T-helper 1 cell (primary cell): Measurements from ENCODE around the gene WAC.
A peak's percentile ranks its signal among the peaks of the same experiment; 100 is the strongest.

Source experiments
- DNase-seq, 5 donors: peaks; one replicate each; pipeline ENCODE4 v3.0.0-alpha.2; 2012 to 2020

The WAC gene

DNA sequence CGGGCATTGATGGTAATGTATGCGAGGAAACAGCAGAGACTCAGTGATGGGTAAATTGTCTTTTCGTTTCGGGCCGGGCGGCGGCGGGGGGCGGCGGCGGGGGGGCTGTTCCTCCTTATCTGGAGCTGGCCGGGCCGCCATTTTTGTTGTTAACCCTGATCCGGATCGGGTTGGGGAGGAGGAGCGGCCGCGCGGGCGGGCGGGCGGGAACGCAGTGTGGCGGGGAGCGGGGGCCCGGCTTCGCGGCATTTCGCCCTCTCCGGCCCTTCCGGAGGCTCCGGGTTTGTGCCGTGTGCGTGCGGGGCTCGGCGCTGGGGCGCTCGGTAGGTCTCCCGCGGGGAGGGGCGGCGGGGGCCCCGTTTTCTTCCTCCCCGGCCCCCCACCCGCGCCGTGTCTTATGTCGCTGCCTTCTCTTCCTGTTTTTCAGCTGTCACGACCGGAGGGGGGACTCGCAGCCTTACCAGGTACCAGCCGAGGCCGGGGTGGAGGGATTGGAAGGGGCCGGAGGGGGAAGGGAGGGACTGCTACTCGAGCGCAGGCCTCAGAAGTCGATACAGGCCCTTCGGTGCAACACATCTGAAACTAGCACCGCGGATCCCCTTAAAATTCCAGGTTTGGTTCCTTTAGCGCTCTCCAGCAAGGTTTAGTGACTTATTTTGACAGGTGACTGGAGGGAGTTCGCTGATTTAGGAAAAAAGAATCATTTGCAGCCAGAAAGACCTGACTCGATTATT is 820 bp downstream of the WAC start:
- DNase-seq, result peak; percentile 47 to 68 (median 59)

GRCh38 chr10:28535846-28536245 is 2.9 kb downstream of the WAC start:
- DNase-seq, result no peak

GRCh38 chr10:28538595-28538994 is 5.7 kb downstream of the WAC start:
- DNase-seq, result no peak

DNA sequence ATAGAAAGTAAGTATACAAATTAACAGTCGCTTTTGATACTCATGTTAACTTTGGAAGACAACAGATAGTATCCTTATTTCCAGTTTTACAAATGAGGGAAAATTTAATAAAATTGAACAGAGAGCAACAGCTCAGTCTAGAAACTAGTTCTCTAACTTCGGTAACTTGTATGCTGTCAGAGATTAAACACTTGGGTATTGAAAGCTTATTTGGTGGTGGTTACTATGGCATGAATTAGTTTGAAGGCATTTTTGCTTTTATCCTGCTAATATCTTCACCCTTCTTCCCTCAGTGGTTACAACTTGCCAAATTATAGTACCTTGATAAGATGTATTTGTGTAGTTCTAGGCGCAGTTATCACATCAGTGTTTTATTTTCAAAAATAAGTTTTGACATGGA is 7.2 kb downstream of the WAC start:
- no peak for DNase-seq

DNA sequence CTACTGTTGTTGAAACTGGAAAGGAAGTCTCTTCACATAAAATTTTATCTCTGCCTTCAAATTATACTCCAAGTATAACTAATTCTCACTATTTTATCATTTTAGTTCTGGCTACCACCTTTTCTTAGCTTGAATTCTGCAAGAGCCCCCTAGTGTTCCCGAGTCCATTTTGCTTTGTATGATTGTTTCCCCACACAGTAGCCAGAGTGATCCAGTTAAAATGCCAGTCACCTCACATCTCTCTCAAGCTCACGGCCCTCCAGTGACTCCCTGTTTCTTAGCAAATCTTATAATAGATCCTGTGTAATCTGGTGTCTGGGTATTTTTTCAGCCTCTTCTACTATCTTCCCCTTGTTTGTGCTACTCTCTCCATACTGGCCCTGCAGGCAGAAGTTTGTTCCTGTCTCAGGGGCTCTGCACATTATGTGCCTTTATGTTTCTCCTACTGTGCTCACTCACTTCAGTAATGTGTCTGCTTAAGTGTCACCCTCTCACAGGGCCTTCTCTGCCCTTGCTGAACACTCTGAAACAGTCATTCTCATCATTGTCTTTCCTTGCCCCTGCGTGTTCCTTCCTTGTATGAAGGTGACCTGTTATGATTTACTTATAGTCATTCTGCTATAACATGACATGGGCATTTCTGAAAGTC is 8.9 kb downstream of the WAC start:
- no peak for DNase-seq

DNA sequence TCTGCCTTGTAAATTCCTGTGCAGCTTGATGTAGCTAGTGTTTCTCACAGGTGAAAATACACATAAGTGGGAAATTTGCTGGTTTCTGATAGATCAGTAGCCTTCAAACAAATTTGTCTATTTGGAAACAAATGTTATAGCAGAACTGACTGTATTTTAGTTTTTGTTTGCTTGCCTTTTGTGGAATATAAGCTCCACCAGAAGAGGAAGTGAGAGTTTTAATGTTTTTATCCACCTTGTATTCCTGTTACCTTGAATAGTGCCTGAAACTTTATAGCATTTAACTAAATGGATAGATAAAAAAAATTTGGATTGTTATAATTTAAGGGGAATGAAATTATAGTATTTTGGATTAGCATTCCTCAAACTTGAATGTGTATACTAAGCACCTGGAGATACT is 9.8 kb downstream of the WAC start:
- DNase-seq, result no peak

- no peak for DNase-seq
These were observed 11.1 kb downstream of the WAC start for GRCh38 chr10:28544058-28544457.

DNA sequence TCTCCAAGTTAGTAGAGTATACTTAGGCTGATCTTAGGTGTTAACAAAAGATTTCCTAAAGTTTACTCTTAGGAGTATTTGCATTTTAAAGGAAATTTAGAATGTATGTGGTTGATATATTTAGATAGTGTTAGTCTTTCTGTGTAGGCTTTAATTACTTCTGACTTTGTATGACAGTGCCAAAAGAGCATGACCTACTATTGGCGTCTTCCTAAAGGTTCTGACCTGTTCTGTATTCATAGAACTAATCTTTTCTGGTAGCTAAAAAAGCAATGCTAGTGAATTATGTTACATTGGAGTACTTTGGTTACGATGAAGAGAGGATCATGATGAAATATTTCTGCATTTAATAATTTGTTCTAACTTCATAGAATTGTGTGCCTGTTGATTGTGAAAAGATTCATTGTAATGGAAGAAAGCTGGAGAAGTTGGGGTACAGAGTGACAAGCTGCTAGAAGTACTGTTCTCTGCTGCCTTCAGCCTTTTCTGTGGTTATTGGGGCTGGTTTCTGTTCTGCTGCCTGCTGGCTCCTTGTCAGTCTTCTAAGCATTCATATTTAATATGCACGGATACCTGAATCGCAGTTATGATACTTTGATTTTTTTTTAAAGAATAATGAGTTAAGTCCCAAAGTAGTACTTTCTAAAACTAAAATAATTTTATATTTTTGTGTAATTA is 13.2 kb downstream of the WAC start:
- DNase-seq, result no peak

DNA sequence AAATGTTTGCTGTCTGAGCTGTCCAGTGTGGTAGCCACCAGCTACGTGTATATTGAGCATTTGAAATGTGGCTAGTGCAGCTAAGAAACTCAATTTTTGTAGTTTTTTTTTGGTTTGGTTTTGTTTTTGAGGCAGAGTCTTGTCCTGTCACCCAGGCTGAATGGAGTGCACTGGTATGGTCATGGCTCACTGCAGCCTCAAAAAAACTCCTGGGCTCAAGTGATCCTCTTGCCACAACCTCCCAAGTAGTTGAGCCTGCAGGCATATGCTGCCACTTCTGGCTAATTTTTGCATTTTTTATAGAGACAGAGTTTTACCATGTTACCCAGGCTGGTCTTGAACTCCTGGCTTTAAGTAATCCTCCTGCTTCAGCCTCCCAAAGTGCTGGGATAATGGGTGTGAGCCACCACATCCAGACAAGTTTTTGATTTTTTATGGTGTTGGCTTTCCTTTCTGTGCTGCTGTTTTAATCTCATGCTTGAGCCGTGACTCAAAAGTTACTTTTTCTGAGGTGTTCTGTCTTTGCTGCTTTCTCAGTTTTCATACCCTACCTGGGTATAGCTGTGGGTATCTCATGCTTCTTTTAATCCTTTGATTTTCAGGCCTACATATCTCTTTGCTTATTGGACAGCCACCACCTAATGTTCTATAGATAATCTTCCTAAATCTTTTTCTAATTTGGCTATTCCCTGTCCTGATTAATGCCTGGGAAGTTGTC is 16.0 kb downstream of the WAC start:
- DNase-seq, result no peak

- DNase-seq, result no peak
These were observed 18.2 kb downstream of the WAC start for GRCh38 chr10:28551086-28551485.

GRCh38 chr10:28552775-28553174 is 19.9 kb downstream of the WAC start:
- no peak for DNase-seq

GRCh38 chr10:28554009-28554408 is 21.1 kb downstream of the WAC start:
- no peak for DNase-seq

GRCh38 chr10:28554952-28555351 is 22.0 kb downstream of the WAC start:
- DNase-seq, result no peak

DNA sequence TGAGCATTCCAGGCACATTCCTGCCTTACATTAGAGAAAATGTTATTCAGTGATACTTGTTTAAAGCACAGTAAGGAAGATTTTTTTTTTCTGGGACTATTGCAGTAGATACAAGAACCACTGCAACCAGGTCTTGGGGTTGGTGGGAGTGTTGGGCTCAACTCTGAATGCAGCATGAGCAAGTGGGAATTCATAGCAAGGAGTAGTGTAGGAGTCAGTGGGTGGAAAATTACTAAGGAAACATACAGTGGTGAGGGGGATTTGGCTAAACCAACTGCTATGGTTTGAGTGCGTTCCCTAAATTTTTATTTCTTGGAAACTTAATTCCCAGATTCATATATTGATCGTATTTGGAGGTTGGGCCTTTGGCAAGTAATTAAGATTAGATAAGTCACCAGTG is 22.4 kb downstream of the WAC start:
- DNase-seq, result no peak

DNA sequence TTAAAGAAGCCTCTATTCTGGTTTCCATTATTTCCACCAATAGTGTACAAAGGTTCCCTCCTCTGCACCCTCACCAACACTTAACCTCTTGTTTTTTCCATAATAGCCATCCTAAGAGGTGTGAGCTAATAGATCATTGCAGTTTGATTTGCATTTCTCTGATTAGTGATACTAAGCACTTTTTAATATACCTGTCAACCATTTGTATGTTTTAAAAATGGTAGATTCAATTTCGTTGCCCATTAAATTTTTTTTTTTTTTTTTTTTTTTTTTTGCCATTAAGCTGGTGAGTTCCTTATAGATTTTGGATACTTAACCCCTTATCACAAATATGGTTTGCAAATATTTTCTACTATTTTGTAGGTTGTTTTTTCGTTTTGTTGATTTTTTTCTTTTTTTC is 23.2 kb downstream of the WAC start:
- DNase-seq, result no peak

DNA sequence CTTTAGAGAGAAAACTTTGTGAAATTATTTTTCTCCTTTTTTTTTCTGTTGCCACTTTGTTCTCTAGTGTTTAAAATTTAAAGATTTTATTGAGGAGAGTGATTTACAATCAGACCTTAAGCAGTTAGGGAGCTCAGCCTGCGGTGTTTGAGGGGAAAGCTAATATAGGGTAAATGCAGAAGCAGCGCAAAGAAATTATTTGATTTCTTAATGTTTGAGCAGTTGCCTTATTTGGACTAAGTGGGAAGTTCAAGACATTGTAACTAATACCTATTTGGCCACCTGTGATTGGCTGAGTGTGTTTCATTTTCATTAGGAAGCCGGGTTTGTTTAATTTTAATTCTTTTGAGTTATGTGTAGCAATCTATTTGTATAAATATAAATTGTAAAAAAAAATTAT is 25.3 kb downstream of the WAC start:
- no peak for DNase-seq

DNA sequence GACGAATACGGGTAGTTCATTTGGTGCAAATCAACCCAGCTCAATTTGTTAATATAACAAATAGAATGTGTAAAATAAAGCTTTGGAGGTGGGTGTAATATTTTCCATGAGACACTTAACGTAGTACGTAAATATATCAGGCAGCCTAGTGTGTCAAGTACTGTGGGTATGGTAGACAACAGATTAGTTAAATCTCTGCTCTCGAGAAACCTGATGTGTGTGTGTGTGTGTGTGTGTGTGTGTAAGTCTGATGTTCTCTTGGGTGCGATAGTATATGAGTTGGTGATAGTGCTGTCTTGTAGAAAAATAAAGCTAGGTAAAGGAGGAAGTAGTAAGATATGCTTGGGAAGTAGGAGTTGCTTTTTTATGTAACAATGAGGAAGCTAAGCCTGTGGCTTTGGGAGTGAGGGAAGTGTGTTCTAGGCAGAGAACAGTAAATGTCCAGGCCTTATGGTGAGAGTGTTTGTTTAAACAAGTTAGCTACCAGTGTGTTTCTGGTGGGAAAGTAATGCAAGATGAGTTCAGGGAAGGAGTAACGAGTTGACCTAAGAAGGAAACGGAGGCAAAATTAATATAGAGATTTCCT is 26.1 kb downstream of the WAC start:
- no peak for DNase-seq

- DNase-seq, result no peak
These were observed 26.7 kb downstream of the WAC start for GRCh38 chr10:28559618-28560017.

DNA sequence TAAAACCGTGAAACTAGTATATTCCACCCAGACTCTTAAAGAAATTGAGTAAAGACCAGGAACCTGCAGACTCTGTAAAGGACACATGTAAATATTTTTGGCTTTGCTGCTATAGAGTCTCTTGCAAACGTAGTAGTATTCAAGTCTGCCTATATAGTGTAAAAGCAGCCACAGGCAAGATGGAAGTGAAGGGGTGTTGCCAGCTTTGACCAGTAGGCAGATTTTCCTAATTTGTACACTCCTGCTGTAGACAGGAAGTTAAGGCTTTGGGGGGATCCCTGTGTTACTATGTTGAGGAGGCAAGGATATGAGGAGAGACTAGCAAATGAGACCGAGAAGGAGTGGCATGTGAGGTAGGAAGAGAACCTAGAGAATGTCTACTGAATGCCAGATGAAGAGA is 27.7 kb downstream of the WAC start:
- no peak for DNase-seq

DNA sequence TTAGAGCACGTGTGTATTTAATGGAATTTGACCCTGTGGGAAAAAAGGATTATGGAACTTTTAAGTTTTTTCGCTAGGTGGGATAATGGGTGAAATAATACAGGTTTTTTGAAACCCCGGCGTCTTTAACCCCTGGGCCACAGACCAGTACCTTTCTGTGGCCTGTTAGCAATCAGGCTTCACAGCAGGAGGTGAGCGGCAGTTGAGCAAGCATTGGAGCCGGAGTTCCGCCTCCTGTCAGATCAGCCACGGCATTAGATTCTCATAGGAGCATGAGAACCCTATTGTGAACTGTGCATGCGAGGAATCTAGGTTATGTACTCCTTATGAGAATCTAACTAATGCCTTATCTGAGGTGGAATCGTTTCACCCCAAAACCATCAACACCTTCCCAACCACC is 28.6 kb downstream of the WAC start:
- DNase-seq, result no peak

DNA sequence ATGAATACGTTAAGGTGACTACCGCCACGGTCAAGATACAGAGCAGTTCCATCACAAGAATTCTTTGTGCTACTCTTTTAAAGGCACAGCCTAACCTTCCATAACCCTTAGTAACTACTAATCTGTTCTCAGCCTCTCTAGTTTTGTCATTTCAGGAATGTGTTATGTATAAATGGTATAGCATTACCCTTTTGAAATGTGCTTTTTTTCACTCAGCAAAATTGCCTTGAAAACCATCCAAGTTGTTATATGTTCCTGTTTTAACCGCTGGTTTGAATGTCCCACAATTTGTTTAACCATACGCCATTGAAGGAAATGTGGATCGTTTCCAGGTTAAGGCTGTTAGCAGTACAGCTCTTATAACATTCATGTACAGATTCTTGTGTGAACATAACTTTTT is 32.0 kb downstream of the WAC start:
- DNase-seq, result no peak

GRCh38 chr10:28566458-28567015 is 33.6 kb downstream of the WAC start:
- no peak for DNase-seq
